GM20431 (cell line): Measurements from ENCODE around the gene RALGPS1.

Source experiments
- in situ Hi-C: fragments of 300-500 bp; cut with MseI, MboI; formaldehyde crosslinking; loops from one replicate; pipeline ENCODE4 v1.15.0; 2020; ENCODE audit warnings: low sequenced_read_pairs; ENCODE audit not compliant: unreplicated experiment

The RALGPS1 gene

GRCh38 chr9:126904586-126904985 lies 10.0 kb upstream of the RALGPS1 start:
- in situ Hi-C loops: no loop called here

DNA sequence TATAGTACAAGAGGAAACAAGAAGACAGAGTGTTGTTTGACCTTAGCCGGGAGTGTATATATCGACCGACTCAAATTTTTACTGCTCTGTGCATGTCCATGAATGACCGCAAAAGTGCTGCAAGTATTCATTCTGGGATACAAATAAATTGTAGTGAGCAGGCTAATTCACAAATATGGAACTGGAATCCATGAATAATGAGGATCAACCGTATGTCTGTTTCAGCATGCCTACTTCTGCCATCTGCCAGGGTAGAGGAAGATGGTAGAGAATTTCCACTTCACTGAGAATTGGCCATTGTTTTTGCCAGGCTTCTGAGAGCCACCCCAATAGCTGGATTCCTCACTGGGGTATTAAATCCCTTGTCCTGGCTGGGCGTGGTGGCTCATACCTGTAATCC lies 8.5 kb upstream of the RALGPS1 start:
- in situ Hi-C loops: no loop called here

- in situ Hi-C loops: no loop called here
These were observed 7.5 kb upstream of the RALGPS1 start for GRCh38 chr9:126907058-126907457.

GRCh38 chr9:126915281-126915816 lies 767 bp downstream of the RALGPS1 start:
- in situ Hi-C loops: no loop called here

- in situ Hi-C loops: no loop called here
These were observed 1.4 kb downstream of the RALGPS1 start for GRCh38 chr9:126915846-126916543.

DNA sequence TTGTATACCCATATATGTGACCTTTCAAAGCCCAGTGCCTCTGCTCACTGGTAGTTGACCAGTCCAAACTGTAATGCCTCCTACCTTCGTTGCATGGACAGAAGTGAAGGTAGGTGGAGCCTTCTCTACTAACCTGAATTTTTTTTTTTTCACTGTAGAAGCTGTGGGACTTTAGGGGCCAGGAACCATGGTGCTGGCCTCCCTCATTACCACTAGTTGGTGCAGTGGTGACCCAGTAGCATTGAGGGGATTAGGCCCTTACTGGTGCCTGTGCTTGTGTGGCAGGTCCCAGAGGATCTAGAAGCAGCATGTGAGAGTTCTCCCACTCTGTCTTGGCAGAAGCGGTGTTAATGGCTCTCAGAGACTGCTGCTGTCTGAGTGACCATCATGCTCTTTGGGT lies 2.3 kb downstream of the RALGPS1 start:
- in situ Hi-C loops: no loop called here

- in situ Hi-C loops: no loop called here
These were observed 4.6 kb downstream of the RALGPS1 start for GRCh38 chr9:126919193-126919592.

DNA sequence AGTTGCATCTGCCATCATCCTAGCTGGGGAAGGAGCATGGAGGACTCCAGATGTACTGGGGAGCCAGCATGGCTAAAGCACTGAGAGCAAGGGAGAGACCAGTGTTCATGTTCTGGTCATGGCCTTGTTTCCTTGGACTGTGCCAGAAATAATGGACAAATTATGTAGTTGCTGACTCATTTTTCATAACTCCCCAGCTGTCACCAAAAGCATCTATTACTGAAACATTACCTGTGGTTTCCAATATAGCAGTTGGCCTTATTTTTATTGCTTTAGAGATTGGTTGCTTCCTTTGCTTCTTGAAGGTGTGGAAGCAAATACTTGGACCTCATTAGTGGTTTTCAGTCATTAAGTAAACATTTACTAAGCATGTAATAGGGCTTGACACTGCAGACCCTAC lies 11.3 kb downstream of the RALGPS1 start:
- in situ Hi-C loops: no loop called here

DNA sequence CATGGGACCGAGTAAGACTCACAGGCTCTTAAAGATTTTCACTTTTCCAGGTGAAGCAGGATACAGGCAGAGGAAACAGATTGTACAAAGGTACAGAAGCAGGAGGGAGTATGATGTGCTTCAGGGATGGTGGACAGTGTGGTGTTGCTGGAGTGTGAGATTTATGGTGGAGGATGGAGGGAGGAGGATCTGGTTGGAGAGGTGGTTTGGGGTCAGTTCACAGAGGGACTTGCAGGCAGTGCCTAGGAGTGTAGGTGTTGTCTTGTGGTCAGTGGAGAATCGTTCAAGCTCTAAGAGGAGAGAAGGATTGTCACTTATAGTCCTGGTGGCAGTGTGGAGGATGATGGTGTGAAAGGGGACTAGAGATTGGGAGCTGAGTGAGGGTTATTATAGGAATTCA lies 11.8 kb downstream of the RALGPS1 start:
- in situ Hi-C loops: no loop called here

- in situ Hi-C loops: no loop called here
These were observed 12.8 kb downstream of the RALGPS1 start for GRCh38 chr9:126927419-126927818.

- in situ Hi-C loops: no loop called here
These were observed 18.3 kb downstream of the RALGPS1 start for GRCh38 chr9:126932871-126933321.

DNA sequence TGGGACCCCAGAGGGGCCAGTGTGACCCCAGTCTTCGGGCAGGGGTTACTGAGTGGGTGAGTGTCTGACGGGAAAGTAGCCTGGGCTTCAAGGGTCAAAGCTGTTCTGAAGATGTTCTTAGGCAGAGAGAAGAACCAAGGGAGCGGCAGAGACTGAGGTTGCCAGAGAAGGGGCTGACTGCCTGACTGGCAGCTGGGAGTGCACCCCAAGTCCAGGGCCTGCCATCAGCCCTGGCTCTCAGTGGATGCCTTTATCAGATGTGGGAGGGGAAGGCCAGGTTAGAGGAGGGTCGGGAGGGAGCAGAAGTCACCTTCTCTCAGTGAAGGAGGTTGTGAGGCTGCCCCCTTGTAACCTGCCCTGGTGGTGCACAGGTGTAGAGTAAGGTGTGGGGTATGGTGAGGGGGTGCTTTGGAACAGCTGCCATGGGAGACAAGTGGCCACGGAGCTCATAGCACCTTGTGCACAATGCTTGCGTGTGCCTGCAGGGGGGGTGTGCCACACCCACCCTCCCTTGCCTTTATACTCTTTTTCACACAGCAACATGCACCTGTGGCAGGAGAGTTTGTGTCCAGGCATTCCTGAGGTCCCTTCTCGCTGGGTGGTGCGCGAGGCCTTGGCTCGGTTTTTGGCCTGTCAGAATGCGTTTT lies 18.9 kb downstream of the RALGPS1 start:
- in situ Hi-C loops: no loop called here

DNA sequence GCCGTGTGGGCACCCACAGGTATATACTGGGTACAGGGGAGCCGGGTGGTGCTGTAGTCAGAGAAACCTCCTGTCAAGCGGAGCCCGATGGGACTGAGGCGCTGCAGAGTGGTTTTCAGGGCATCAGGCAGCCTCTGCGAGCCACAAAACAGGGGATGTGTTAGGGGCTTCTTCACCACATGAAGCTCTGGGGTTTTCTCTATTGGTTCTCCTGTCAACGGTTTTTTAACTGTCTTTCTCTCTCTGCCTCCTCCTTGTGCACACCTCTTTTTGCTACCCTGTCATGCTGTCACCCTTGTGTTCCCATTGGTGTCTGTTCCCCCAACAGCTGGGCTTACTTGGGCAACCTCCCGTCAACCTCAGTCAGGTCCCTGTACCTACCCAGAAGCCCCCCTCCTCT lies 19.9 kb downstream of the RALGPS1 start:
- in situ Hi-C loops: no loop called here

DNA sequence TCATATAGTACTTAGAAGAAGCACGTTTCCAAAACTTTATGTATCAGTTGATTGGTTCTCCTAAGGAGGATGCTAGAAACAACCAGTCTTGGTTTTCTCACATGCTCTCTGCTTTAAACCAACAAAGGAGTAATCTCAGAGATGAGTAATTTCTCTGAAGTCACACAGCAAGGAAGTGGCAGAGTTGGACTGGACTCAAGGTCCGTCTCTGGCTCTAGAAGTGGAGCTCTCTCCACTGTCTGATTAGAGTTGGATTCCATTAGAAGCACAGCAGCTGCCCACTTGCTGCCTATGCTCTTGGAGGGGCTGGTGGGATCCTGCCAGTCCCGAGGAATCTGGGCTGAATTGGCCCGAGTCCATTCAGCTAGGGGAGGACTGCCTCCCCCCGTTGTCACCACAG lies 21.0 kb downstream of the RALGPS1 start:
- in situ Hi-C loops: no loop called here

DNA sequence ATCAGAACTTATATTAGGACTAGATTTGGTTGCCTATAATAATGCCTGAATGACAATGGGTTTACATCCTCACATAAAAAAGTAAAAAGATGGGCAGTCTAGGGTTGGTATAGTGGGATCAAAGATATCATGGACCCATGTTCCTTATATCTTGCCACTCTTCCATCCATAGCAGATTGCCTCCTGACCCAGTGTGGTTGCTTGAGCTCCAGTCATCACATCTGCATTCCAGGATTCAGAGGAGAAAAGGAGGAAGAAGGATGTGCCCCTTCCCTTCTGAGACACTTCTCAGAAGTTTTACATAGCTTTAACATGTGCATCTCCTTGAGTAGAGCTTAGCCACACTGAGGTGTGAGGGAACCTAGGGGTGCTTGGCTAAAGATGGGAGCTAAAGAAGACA lies 22.9 kb downstream of the RALGPS1 start:
- in situ Hi-C loops: no loop called here

DNA sequence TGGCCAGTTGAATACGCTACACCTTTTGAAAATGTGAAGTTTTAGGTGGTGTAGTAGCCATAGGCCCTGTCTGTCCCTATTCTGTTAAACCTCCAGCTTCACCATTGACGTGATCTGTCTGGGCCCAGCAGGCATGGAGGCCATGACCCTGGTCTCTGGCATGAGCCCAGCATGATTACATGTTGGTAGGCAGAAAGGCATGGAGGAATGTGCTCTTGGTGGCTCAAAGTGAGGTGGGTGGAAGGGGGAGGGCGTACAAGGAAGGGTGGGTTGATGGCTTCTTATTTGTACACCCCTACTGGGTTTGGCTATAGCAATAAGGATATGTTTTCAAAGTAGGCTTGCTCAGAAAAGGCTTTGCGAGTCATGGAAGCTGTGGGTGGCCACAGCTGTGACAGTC lies 23.7 kb downstream of the RALGPS1 start:
- in situ Hi-C loops: no loop called here

GRCh38 chr9:126939821-126940221 lies 25.2 kb downstream of the RALGPS1 start:
- in situ Hi-C loops: loop anchor here (10.0 kb wide), 1 partner anchor 265 kb away; no protein-coding TSS in a partner anchor

GRCh38 chr9:126942399-126942798 lies 27.8 kb downstream of the RALGPS1 start:
- in situ Hi-C loops: loop anchor here (10.0 kb wide), 1 partner anchor 262 kb away; no protein-coding TSS in a partner anchor

DNA sequence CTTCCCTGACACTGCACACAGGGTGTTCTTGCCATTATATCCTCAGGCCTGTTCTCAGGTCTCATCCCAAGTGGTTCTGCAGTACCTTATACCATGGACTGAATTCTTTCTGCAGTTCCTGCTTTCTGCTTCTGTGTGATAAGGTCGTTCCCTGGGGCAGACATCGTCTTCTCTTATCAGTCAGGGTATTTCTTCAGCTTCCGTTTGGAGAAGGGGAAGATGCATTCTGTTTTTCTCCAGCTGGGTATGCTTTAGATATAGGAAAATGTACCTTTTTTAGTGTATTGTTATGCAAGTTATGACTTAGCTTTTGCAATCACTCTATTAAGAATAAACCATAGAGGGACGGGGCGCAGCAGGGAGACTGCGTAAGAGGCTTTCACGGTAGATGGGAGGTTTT lies 31.1 kb downstream of the RALGPS1 start:
- in situ Hi-C loops: loop anchor here (10.0 kb wide), 1 partner anchor 259 kb away; no protein-coding TSS in a partner anchor

DNA sequence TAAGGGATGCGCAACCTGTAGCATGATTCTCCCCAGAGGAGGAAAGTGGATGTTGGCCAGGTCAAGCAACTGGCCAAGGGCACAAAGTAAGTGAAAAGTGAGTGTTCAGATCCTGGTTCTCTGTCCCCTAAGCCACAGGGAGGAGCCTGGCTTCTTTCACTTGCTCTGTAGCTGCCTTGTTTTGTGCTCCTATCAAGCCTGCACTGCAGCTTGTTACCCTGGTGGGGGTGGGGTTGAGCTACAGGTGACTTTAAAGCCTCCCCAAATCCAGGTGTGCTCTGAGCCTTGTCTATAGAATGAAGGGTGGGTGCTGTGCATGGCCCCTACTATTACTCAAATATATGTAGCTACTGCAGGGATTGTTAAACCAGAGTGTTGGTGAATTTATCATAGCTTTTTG lies 32.9 kb downstream of the RALGPS1 start:
- in situ Hi-C loops: loop anchor here (10.0 kb wide), 1 partner anchor 257 kb away; no protein-coding TSS in a partner anchor

DNA sequence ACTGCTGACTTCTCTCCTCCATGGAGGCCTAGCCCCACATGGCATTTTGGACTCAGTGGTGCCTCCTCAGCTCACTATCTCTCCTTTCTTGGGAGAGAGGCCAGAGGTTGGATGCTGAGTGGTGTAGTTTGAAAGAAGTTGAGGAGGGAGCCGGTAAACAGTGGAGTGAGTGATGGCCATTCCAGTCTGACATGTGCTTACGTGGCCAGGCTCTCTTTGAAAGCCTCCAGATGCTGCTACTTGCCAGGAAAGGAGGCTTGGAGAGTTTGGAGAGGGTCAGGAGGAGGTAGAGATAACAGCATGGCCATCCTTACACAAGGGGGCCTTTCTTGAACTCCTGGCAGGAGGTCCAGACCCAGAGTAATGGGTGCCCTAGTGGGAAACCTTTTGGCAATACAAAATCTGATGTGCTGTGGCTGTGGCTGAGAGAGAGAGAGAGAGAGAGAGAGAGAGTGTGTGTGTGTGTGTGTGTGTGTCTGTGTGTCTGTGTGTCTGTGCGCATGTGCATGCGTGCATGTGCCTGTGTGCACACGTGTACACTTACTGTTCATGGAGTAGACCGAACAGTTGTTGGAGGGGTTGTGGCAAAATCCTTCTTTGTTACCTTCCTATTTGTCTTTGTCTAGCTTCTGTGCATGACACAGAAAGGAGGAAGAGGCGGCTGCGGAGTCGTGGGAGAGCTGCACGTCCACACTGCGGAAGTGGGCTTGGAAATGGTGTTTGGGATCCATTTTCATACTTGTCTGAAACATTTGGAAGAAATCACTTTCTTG lies 37.8 kb downstream of the RALGPS1 start:
- in situ Hi-C loops: no loop called here
